Measurements from ENCODE around the gene TMUB1.
"Not testable (repeated sequence)": the region's sequence is repeated elsewhere in the genome, so short reads cannot be mapped to it uniquely, and the experiment has no call there.

The TMUB1 gene

DNA sequence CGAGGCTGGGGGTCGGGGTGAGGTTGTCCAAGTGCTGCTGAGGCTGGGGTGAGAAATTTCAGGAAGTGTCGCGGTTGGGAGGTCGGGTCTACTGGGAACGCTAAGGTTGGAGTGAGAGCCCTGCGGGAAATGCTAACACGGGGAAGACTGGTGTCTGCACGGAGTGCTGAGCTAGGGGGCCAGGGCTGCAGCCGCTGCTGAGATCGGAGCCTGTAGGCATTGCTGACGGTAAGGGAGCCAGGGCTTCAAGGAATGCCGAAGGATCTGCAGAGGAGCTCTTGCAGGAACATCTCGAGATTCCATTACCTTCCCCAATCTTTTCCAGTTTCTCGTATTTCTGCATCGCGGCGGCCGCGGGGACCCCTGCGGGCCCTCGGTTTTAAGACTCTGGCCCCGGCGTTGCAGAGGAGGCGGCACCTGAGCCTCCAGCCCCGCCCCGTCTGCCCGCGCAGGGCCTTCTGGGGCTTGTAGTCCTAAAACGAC is 25.7 kb downstream of the TMUB1 start, which contains the start of gene CDK5:
CDK5 (minus strand) TSS at position 392 of the 483 bp plus-strand sequence; CDS start at position 343, 49 bp downstream.
- in situ Hi-C loops (cut with MboI; ENCODE audit: low sequenced_read_pairs) = no loop called here

DNA sequence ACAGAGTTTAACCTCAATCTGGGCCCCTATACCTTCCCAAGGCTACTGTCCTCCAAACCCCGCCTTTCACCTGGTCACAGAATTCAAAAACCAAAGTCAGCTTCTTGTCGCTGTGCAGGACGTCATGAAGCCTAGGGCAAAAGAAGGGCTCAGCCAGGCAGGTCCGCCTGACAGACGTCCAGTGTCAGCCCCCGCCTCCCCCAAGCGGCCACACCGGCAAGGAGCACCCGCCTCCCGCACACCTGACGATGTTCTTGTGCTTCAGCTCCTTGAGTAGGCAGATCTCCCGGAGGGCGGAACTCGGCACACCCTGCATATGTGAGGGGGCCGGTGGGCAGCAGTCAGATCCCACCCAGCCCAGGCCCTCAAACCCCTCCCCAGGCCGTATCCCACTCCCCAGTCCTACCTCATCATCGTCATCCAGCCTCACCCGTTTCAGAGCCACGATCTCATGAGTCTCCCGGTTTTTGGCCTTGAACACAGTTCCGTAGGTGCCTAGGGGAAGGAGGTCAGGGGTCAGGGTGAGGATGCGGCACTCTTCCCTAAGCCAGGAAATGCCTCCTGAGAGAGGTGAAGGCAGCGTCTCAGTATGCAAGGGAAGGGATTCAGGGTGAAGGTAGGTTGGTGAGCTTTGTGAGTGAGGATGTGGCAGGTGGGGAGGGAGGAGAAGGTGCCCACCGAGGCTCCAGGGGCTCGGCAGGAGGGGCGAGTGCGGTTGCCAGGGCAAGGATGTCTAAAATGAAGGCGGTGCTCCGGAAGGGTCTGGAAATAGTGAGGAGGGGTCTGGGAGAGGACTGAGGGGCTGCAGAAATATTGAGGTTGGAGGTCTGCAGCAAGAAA is 26.4 kb downstream of the TMUB1 start:
- in situ Hi-C loops (cut with MboI; ENCODE audit: low sequenced_read_pairs) = no loop called here

DNA sequence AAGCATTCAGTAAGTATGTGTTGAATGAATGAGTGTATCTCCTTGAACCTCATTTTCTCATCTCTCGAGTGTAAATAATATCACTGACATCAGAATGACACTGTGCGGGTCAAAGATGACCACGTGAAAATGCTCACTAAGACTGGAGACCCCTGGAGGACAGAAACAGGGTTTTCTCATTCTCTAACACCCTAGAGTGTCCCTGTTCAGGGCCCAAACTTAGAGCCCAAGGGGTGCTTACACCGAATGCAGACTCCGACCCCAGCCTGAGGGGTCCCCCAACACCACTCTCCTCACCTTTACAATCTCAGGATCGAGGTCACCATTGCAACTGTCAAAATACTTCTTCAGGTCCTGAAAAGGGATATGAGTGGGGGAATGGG is 27.0 kb downstream of the TMUB1 start:
- in situ Hi-C loops (cut with MboI; ENCODE audit: low sequenced_read_pairs) = no loop called here

DNA sequence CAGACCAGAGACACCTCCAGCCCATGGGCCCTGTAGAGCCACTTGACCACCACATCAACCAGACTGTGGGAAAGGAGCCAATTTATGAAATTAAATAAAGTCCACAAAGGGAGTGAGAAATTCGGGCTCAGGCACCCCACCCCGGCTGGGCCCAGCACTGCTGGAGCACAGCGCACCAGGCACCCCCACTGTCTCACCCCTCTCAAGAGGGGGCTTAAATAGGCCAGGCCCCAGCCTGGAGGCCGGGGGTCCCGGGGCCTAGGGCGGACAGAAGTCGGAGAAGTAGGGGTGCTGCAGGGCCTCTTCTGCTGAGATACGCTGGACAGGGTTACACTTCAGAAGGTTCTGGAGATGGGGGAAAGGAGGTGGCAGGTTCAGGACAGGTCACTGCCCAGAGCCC is 29.5 kb downstream of the TMUB1 start:
- in situ Hi-C loops (cut with MboI; ENCODE audit: low sequenced_read_pairs) = no loop called here

DNA sequence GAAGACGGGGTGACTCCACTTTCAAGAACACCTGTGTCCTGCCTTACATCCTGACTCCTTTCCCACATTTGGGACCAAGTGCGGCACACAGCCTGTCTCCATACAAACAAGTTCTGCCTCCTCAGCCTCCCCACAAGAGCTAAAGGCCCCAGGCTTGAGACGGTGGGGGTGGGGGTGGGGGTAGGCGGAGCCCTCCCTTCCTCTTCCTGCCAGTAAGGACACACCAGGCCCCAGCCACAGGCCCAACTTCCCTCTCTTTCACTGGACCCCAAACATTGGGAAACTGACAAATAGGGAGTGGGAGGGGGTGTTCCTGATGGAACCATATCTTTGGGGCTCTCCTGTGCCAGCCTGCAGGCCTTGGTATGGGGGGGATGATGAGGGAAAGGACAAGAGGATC is 30.2 kb downstream of the TMUB1 start:
- in situ Hi-C loops (cut with MboI; ENCODE audit: low sequenced_read_pairs) = no loop called here

DNA sequence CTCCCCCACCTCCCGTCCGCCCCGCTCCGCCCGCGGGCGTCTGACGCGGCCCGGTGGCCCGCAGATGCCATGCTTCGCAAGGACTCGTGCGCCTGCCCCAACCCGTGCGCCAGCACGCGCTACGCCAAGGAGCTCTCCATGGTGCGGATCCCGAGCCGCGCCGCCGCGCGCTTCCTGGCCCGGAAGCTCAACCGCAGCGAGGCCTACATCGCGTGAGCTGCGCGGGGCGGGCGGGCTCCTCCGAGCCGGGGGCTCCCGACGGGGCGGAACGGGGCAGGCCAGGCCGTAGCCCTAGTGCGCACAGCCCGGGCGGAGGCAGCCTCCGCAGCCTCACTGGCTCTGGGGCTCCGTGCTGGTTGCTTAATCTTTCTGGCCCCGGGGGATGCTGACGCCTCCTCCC is 32.2 kb downstream of the TMUB1 start:
- in situ Hi-C loops (cut with MboI; ENCODE audit: low sequenced_read_pairs) = no loop called here

DNA sequence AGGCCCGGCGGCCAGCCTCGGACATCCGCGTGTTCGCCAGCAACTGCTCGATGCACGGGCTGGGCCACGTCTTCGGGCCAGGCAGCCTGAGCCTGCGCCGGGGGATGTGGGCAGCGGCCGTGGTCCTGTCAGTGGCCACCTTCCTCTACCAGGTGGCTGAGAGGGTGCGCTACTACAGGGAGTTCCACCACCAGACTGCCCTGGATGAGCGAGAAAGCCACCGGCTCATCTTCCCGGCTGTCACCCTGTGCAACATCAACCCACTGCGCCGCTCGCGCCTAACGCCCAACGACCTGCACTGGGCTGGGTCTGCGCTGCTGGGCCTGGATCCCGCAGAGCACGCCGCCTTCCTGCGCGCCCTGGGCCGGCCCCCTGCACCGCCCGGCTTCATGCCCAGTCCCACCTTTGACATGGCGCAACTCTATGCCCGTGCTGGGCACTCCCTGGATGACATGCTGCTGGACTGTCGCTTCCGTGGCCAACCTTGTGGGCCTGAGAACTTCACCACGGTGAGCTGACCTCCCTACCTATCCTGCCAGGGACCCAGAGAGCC is 34.3 kb downstream of the TMUB1 start:
- in situ Hi-C loops (cut with MboI; ENCODE audit: low sequenced_read_pairs) = no loop called here

DNA sequence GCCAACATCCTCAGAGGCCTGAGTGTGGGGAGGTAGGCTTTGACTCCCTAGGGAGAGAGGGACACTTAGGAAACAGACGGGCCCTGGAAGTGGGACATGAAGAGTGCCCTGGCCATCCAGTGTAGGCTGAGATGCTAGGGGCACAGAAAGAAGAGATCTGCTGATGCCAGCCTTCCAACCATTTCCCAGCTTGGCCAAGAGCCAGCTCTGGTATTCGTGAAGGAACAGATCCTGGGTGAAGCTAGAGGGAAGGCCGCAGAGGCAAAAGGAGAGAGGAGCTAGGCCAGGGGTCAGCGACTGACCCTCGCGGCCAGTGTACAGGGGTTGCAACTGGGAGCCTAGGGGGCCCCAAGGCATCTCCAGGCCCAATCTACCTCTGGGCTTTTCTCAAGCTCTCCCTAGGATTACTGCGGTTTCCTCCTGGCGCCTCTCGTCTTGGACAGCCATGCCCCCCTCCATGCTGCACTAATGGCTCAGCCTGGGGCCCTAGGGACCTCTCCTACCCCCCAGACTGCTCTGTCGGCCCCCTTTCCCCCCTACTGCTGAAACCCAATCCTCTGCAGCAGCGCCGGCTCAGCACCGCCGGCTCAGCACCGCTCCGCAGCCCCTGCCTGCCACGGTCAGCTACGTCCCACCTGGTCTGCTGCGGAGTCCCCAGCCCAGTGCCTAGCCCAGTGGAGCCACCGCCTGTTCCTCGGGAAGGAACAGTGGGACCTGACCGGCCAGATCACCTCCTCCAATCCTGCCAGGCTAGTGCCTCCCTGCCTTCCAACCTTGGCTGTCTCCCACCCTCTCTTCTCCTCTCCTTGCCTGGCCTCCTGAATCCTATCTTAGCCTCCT is 35.1 kb downstream of the TMUB1 start, which contains the start of gene ASIC3:
ASIC3 (plus strand) TSS at position 556 of the 840 bp plus-strand sequence. CDS start 355 bp downstream, outside the sequence.
- in situ Hi-C loops (cut with MboI; ENCODE audit: low sequenced_read_pairs) = no loop called here

DNA sequence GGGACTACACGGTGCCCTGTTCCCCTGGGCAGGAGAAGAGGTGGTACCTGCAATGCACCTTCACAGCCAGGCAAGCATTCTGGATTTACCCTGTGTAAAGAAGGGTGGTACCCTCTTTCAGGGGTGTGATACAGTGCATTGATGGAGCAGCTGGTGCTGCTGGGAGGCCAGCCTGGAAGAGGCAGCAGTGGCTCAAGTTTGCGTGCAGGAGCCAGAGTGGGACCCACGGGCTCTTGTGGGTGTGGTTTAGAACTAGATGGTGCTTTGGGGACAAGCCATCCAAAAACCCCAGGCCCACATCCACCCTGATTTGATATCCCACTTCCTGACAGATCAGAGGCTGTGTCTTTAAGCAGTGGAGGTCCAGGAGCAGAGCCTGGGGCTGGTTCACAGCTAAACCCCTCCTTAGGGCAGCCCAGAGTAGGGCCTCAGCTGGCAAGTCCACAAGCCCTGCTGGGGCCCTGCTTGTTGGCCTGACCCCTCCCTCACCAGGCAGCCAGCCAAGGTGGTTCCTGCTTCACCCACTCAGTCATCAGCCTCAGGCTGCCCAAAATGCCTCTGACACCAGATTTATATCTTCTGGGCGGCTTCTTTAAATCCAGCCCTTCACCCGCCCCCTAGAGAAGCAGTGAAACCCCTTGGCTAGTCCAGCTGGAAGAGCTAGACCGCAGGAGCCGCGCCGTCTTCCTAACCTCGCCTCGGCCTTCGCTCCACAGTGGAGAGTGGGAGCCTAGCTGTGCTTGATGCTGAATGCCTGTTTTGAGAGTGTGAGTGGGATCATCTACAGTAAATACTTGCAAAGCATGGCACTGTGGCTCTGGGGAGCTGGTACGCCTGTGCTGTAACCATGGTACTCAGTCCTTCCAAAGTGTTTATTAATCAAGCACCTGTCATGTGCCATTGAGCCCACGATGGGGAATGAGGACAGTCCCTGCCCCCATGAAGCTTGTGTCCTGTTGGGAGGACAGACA is 36.4 kb downstream of the TMUB1 start:
- in situ Hi-C loops (cut with MboI; ENCODE audit: low sequenced_read_pairs) = no loop called here

DNA sequence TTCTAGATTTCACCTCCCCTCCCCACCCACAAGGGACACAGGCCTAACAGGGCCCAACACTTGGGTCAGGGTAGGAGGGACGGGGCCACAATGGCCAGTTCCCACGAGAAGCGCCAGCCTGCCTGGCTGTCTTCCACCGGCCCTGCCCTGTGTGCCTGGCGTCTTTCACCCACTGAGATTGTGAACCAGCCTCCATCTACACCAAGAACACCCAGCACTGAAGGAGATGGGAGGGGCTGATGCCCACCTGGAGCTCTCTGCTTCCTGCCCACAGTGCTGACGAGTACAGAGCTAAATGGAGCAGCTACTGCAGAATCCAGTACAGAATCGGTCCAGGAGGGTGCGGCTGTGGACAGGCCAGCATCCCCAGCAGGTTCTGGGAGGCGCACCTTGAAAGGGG is 37.3 kb downstream of the TMUB1 start:
- in situ Hi-C loops (cut with MboI; ENCODE audit: low sequenced_read_pairs) = no loop called here

DNA sequence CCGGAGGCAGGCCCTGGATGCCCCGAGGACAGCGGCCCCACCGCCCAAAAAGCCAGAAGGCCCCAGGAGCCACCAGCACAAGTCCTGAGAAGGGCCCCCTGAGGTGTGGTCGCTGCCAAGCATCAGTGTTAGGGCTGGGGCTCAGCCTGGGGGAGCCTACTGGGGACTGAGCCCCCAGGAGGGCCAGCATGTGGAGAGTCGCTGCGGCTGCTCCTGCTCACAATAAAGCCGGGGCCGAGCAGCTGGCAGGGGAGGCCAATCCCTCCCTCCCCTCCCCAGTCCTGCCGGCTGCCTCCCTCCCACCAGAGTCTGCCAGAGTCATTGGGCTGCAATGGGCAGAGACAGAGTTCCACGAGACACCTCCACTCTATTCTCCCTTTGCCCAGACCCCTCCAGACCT is 38.0 kb downstream of the TMUB1 start:
- in situ Hi-C loops (cut with MboI; ENCODE audit: low sequenced_read_pairs) = no loop called here

DNA sequence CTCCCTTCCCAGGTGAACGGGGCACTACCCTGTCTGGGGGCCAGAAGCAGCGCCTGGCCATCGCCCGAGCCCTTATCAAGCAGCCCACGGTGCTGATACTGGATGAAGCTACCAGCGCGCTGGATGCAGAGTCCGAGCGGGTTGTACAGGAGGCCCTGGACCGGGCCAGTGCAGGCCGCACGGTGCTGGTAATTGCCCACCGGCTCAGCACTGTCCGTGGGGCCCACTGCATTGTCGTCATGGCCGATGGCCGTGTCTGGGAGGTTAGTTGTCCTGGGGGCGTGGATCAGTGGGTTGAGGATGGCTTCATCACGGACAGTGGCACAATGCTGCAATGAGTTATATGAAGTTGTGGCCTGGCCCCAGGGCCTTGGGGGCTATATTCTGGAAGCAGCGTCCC is 39.3 kb downstream of the TMUB1 start:
- in situ Hi-C loops (cut with MboI; ENCODE audit: low sequenced_read_pairs) = no loop called here

DNA sequence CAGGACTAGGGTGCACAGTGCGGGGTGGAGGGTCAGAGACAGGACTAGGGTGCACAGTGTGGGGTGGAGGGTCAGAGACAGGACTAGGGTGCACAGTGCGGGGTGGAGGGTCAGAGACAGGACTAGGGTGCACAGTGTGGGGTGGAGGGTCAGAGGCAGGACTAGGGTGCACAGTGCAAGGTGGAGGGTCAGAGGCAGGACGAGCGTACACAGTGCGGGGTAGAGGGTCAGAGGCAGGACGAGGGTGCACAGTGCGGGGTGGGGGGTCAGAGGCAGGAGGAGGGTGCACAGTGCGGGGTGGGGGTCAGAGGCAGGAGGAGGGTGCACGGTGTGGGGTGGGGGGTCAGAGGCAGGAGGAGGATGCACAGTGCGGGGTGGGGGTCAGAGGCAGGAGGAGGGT is 39.8 kb downstream of the TMUB1 start:
- in situ Hi-C loops (cut with MboI; ENCODE audit: low sequenced_read_pairs) = not testable (repeated sequence)

DNA sequence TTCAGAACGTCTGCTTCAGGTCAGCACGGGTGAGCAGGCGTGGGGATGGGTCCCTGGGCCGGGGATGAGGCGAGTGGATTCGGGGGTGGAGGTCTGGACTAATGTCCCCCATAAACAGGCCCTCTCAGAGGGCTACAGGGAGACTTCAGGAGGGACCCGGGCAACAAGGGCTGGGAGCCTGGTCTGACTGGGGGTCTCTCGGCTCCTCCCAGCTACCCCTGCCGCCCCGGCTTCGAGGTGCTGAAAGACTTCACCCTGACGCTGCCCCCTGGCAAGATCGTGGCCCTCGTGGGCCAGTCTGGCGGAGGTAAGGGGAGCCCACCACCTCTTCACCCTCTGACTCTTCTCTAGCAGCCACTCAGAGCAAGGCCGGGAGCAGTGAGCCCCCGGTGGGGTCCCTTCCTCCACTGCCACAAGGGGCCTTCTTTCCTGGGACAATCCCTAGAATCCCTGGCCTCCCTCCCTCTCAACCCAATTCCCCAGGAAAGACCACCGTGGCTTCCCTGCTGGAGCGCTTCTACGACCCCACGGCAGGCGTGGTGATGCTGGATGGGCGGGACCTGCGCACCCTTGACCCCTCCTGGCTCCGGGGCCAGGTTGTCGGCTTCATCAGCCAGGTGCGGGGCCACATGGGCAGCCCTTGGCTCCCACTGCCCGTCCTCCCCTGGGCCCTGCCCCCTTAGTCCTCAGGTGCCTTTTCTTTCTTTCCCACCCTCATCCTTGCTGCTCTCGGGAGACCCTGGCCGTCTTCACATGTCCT is 42.5 kb downstream of the TMUB1 start:
- in situ Hi-C loops (cut with MboI; ENCODE audit: low sequenced_read_pairs) = no loop called here

DNA sequence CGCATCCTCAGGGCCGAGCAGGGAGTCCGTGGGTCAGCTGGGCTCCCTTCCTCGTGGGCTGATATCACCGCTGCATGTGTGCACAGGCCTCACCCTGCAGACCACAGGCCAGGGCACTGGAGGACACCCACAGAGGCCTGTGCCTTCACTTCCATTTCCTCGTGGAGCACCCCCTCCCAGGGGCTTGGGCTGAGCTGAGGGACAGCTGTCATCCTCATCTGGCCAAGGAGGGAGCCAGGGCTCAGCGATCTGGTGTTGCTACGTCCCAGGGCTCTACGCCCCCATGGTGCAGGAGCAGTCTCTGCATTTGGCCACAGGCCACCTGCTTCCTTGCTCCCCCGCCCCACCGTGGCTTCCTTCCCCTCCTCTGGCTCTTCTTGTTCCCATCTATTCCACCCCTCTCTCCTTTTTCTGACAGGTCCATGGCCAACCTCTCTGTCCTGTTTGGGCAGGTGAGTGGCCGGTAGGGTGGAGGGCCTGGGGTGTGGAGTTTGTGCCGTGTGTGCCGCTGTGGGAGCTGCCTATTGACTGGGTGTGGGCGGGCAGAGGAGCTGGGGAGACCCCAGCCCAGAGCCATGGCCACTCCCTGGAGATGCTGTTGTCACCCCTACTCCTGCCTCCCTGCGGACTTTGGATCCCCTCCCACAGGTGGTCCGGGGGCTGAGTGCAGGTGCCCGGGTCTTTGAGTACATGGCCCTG is 43.3 kb downstream of the TMUB1 start:
- in situ Hi-C loops (cut with MboI; ENCODE audit: low sequenced_read_pairs) = no loop called here

DNA sequence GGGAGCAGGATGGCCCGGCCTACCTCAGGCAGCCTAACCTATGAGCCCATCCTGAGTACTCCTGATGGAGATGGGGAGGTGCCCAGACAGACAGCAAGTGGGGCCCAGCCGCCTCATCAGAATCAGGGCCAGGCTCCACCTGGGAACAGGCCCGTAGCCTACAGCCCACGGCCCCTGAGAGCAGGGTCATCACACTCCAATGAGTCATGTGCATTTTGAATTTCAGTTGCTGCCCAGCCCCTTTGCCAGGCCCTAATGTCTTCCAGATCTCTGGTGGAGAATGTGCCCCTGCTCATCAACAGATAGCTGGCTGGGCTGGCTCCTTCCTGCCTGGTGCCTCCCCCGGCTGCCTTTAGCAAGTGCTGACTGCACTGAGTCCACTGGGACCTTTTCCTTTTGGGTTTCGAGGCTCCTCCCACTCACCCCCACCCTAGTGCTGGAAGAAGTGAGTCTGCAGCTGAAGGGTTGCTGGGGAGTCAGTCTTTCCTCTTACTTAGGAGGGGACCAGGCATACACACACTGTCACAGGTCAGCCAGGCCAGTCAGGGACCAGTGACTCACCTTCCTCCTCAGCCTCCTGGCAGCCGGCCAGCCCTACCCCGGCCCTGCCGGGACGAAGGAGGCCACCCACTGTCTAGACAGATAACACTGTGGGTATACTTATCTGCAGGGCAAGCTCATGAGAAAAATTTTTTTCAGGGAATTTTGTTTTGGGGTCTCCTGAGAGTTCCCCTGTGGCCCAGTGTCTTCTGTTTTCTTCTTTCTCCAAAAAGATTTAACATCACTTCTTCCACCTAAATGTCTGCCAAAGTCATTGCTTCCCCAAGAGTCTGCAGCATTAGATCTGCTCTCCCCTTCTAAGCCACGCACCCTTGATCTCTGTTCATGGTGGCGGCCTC is 44.1 kb downstream of the TMUB1 start:
- in situ Hi-C loops (cut with MboI; ENCODE audit: low sequenced_read_pairs) = no loop called here

DNA sequence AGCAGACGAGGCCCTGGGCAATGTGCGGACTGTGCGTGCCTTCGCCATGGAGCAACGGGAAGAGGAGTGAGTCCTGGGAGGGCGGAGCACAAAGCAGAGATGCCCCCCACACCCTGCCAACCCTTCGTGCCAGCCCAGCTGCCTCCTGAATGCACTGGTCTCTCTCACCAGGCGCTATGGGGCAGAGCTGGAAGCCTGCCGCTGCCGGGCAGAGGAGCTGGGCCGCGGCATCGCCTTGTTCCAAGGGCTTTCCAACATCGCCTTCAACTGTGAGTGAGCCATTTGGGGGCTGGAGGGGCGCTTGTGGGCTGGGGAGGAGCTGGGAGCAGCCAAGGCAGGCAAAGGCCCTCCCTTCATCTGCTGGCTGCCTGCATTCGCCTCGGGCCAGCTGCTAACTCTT is 47.4 kb downstream of the TMUB1 start:
- in situ Hi-C loops (cut with MboI; ENCODE audit: low sequenced_read_pairs) = no loop called here

Measured in hTERT RPE-1 (cell line).